Pons (tissue), 1 donor: Measurements from ENCODE around the gene BCAR3.
"Not testable (repeated sequence)": the region's sequence is repeated elsewhere in the genome, so short reads cannot be mapped to it uniquely, and the experiment has no call there.

Source experiments
- DNase-seq: peaks from one replicate; pipeline ENCODE4 v3.0.0-alpha.2; 2016; ENCODE audit warnings: low spot score

BCAR3 gene

DNA sequence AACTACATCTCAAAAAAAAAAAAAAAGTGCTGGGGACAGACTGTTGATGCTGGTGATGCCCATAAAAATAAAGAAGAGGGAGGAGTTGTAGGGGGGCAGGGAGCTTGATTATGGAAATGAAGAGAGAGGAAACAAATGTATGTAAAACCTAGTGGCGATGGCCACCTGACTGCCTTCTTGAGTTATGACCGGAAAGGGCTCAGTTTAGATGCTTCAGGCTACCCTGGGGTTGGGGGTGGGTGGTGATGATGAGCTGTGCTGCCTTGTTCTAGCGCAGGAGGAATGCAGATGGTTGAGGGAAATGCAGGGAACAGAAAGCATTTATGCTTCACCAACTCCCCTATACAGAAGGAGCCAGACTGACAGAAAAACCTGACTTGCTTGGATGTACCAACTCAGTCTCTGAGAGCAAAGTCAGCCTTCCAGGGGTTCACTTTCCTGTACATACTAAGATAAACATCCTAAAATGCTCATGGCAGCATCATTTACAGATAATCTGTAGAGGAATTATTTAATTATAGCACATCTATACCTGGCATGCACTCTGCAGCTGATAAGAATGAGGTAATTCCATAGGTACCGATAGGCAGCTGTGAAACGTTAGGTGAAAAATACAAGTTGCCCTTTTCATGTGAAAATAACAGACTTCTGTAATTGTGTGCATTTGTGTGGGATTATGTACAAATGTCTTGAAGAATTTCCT lies 8.0 kb upstream of the BCAR3 start:
- no peak for DNase-seq

DNA sequence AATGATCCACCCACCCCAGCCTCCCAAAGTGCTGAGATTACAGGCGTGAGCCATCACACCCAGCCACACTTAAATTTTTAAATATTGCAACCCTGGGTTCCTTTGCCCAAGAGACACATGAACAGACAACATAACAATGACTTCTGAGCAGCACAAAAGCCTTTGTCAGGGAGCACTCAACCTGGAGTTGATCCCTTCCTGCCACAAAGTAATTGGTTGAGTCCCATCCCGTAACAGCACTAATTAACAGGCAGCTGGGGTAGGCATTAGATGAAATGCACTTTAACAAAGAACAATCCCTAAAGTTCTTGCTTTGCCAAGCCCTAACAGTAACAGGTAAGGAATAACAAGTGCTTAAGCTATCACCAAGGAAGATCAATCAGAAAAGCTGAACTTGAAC lies 5.9 kb upstream of the BCAR3 start:
- no peak for DNase-seq

DNA sequence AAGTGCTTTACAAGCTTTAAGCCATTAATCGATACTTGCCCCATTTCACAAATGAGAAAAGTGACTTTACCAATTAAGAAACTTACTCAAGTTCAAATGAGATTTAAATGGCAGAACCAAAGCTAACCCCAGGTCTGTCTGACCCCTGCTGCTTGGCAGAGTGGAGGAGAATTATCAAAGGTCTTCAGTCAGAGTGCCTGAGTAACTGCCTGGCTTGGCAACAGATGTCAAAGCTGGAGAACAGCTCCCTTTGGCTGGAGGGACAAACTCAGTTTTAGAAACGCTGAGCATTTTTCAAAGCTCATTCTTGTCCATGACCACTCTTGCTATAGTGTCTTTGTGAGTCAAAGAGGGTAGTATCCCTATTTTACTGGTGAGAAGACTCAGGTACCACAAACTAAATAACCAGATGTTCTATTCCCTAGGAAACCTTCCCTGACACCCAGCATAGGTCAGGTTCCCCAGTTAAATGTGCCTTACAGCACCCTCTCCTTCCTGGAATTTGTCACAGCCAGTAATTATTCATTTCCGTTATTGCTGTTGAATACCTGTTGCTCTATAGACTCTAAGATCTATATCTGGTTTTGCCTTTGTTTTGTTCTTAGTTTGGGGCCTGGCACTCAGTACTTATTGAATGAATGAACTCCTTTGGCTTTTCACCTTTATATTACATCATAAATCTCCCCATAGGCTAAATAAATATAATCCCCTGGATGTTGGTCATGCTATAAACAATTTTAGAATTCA lies 5.0 kb upstream of the BCAR3 start:
- no peak for DNase-seq

DNA sequence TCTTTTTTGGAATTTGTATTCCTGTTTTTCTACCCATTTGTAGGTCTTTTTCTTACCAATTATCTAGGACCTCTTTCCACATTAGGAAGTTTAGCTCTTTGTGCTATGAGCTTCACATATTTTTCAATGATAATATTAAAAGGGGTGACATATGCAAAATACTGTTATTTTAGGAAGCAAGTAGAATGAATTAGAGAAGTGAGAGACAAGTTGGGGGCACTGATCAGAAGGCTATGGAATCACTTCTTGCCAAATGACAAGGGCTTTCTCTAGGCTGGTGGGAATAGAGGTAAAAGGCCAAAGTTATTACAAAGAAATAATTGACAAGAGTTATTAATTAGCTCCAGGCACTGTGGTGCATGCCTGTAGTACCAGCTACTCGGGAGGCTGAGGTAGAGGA lies 4.3 kb upstream of the BCAR3 start:
- DNase-seq = no peak

DNA sequence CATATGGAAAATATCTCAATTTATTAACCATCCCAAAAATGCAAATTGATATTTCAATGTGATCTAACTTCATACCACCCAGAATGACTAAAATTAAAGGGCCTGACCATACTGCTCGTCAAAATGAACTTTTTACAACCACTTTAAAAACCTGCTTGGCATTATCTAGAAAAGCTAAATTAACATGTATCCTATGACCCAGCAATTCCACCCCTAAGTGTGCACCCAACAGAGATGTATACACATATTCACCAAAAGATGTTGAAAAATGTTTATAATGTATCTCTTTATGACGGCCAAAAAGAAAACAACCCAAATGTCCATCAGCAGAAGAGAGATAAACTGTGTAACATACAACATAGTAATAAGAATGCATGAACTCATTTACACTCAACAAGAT lies 1.6 kb upstream of the BCAR3 start:
- DNase-seq = no peak

DNA sequence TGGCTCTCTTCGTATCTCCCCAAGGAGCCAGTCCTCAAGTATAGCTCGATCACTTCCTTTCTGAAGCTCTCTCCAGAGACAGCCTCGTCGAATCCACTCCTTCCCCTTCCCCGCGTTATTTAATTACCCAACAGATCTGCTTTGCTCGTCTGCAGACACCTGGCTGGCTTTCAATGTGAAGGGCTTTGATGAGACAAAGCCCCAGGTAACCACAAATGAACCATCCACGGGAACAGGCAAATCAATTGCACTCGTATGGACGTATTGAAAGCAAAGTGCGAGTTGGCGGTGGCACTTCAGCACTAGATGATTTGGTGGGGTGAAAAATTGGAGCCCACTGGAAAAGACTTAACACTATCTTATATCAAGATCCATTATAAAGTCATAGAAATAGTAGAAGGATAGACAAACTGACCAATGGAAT lies 364 bp upstream of the BCAR3 start:
- no peak for DNase-seq

DNA sequence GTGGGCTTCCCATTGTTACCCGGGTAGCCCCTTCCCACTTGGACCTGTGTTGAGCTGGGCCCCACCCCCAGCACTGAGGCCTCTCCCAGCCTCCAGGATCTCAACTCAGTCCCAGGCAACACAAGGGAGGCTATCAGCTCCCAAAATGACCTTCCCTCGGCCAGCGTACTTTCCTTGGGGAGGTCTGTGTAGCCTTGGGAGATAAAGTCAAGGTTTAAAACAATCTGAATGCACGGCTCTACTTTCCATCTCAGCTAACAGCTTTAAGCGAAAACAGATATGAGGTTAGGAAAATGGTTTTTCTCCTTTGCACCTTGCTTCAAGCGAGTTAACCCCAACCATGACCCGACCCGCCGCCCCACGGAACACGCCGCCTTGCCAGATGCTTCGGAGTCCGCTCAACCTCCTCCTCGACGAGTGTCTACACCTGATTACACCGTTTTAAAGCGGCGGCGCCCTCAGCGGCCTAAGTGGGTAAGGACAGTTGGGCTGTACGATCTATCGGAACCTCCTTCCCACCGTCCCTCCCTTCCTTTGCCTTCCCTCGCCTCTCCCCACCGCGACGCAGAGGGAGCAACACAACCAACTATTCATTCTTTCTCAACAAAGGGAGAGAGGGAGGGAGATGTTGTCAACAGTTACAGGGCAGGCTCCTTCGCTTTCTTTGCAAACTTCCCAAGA lies 1.1 kb downstream of the BCAR3 start:
- DNase-seq = peak; percentile 81

DNA sequence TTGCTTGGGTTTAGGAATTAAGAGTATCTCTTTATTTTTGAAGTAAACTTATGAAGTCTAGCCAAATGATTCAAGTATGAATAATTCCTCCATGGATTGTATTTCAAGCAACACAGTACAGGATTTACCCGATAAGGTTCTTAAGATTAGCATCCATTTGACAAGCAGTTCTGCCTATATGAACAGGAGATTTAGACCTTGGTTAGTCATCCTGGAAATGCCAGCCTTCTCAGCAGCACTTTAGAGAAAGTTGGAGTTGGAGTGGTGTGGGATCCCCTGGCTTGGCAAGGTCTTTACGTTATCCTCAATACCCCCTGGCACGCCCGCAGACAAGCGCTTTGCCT lies 1.6 kb downstream of the BCAR3 start:
- DNase-seq = no peak

DNA sequence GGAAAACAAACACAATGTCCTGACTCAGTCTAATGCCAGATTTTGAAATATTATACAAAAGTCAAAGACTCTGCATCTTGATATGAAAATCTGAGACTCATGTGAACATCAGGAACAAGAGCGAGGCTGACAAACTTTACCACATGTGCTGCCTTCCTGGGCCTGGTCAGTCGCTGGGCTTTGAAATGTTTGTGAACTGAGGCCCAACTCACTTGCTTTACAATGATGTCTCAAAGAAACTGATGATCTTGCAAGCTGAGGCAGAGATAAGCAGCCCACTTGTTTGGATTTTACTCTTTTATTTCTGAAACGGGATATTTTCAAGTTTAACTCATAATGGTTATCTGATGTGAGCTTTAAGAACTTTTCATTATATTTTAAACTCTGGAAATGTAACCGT lies 2.1 kb downstream of the BCAR3 start:
- no peak for DNase-seq

DNA sequence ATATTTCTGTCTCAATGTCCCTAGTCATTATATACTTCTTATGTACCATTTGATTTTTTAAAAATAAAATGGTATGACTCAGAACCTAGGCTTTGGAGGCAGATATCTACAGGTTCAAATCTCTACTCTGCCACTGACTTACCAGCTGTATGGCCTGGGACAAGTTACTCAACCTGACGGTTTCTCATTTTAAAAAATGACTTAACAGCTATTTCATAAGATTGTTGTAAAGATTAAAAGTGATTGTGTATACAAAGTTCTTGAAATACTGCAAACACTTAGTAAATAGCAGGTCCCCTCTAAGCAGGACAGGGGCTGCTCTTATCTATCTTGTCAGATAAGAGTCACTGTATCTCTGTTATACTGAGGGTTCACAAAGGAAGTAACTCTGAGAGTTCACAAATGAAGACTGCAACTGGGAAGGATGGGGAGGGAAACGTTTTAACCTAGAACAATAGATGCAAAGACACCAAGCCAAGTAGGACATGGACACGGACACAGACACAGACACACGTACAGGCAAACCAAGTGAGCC lies 2.6 kb downstream of the BCAR3 start:
- DNase-seq = no peak

DNA sequence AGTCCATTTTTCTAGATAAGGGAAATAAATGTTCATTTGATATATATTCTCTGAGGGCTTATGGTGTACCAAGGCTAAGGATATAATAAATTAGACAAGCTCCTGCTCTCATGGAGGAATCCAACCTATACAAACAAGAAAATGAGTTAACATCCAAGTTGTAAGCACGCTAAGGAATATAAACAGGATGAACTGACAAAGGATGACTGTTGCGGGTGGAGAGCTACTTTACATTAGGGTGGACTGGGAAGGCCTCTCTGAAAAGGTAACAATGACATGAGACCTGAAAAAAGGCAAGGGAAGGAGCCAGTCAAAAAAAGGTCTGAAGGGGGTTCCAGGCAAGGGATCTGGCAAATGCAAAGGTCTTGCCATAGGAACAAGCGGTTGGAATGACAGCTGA lies 3.1 kb downstream of the BCAR3 start:
- DNase-seq = no peak

DNA sequence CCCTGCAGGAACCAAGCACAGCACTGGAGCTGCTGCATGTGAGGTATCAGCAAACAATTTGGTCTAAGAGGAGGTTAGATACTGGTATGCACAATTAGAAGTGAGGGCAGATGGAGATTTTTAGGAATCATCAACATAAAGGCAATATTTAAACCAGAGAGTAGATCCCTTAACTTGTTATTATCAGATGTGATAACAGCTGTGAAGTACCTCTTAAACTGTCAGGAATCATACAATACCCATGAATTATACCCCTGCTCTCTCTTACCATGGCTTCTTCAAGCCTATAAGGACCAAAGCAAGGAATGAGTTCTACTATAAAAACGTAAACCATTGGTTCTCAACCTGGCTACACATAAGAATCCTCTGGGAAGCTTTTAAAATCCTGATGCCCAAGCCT lies 3.9 kb downstream of the BCAR3 start:
- DNase-seq = no peak

DNA sequence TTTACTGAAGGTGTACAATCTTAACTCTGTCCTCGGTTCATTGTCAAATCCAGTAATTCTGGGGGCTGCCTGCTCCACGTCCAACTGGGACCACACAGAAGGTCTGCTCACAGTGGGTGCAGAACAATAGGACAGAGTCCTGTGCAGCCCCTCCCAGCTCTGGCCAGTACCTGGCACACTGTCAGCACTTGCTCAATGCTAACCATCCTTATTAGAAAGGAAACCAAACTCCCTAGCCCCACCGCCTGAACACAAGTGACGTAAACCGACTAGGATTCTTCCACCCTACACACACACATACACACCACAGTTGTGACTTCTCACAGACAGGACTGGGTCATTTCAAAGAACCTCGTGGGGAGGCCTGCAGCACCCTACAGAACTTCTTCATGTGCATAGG lies 5.2 kb downstream of the BCAR3 start:
- no peak for DNase-seq

DNA sequence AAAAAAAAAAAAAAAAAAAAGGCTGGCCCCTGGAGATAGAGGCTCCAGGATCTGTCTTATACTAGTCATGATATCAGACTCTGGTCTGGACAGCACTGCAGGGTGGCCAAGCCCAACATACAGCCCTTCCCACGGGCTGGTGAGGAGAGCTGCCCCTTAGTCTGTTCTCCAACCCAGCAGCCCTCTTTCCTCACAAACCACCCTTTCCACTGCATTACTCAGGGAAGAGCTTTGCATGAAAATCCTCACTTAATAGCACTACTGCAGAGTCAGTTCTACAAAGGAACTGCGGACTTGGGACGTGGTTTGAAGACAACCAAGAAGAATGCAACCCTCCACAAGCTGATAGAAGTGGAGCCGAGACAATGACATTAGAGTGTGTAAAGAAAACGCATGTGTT lies 5.7 kb downstream of the BCAR3 start:
- DNase-seq = no peak

DNA sequence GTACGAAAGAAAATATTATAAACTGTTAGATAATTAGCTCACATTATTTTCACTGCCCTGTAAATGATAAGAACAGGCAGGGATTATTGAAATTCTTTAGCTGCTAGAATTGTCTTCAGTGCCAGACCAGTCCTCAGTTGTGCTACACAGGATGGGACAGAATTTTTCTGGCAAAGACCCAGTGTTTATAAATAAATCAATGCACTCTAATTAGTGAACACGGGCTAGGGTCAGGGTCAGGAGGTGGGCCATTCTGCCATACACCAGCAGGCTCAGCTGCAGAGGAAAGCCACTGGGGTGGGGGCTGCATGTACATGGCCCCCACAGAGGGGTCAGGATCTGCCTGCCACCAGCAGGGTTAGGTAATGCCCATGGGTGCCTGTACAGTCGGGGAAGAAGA lies 6.4 kb downstream of the BCAR3 start:
- no peak for DNase-seq

DNA sequence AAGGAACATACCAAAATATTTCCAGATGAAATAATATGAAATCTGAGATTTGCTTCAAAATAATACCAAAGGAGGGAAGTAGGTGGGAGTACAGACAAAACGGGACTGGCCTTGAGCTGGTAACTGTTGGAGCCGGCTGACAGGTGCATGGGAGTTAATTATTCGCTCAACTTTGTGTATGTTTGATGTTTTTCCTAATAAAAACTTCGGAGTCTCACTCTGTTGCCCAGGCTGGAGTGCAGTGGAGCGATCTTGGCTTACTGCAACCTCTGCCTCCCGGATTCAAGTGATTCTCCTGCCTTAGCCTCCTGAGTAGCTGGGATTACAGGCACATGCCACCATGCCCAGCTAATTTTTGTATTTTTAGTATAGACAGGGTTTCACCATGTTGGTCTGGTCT lies 7.6 kb downstream of the BCAR3 start:
- not testable (repeated sequence) for DNase-seq

DNA sequence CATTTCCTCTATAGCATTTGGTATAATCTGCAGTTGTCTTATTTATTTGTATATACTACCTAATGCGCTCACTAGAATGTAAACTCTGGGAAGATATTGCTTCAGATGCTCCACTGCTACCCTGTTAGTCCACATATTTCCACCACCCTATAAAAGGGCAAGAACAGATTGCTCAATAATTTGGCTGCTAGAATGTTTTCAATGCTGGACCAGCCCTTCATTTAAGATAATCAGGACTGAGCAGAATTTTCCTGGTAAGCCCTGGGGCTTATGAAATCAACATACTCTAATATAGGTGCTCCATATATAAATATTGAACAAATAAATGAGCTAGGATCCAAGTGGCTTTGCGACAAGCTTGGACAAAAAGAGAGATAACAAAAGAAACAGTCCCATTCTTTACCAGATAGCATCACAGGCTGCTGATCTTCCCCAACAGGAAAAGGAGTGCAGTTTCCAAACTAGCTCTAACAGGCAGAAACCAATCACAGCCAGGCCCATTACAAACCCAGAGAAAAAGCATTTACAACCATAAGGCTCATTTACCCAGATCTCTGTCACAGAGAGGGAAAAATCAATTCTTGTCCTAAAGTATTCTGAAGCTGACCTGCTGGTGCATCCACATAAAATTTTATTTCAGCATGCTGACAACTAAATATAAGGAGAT lies 8.3 kb downstream of the BCAR3 start:
- no peak for DNase-seq

DNA sequence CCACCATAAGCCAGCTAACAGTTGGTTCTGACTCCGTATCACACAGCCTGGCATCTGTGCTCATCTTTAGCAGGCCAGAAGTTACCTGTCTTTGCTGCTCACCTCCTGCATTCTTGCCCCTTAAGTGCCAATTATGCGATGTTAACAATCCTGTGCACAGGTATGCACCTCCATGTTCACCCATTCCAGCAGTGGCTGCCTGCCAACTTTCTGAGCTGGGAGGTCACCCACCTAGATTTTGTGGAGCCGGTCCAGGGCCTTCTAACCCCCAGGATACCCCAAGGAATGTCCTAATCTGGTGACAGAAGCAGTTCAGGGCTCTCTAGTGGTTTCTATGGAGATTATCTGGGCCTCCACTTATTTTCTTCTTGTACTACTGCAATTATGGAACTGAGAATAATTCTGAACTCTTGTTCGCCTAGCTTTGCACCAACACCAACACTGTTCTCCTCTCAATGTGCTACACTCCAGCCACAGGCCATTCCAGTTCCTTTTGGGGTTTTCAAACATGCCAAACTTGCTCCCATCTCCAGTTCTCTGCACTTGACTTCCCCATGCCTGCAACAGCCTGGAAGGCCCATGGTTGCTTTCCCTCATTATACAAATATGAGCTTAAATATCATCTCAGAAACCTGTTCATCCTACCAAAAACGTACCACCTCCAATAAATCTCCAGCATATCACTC lies 9.0 kb downstream of the BCAR3 start:
- DNase-seq = no peak

DNA sequence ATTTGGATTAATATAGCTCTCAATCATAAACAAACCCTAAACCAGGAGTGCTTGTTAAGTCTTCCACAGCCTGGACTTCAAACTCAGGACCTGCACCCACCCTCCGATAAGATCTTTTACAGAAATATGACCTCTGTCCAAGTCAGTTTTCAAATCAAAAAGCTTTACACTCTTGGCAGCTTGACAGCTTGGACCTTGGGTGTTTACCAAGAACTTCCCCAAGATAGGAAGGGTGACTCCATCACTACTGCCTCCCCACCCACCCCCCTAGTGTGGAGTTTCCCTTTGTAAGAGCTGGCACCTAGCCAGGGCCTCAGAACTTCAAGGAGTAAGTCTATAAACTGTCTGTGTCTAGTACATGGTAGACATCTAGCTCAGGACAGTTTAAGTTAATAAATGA lies 9.6 kb downstream of the BCAR3 start:
- DNase-seq = peak; percentile 55

DNA sequence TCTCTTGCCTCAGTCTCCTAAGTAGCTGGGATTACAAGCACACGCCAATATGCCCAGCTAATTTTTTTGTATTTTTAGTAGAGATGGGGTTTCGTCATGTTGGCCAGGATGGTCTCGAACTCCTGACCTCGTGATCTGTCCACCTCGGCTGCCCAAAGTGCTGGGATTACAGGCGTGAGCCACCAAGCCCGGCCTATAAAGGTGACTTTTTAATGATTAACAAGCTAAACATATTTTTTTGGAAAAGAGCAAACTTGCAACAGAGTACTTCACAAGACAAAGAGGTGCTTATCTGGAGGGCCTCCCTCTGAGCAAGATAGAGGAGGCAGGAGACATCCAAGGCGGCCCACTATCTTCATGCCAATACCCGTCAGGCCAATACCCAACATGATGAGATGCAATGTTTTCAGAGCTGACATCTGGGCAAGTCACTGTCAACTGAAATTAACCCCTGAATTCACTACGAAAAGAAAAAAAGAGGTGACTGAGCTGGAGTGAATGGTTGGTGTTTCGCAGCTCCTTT lies 10.5 kb downstream of the BCAR3 start:
- DNase-seq = no peak

DNA sequence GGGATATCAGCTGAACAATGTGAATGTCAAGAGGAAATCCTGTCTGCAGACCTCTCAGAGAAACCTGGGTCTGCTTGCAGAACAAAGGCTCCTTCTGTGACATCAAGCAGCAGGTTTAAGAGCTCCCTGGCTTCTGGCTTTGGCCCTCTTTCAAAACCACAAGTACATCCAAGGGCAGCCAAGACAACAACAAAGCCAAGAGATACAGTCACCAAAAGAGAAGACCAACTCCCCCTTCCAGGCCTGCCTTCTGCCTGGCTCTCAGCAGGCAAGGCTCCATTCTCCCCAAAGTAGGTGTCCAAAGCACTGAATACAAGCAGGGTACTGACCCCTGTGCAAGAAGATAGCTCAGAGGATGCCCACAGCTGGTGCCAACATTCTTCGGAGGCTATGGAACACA lies 11.5 kb downstream of the BCAR3 start:
- DNase-seq = peak; percentile 63

DNA sequence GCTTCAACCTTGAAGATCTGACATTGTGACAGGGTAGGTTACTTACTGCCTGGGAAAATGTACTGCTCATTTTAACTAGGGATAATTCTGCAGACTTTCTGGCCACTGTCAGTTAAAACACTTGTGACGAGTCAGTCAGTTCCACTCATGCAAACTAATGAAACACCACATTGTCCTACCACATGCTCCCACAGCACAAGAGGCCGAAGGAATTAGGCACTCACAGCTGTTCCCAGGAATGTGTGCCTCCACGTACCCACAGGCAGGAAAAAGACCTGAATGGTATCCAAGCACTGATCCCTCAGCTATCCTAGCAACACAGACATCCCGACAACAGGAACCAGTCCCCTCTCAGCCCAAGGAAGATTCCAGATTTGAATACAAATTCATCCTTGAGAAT lies 12.3 kb downstream of the BCAR3 start:
- peak; percentile 70 for DNase-seq
